NCI-H526 (cell line): ENCODE data around the gene VCX3A.
"Not testable (repeated sequence)": the region's sequence is repeated elsewhere in the genome, so short reads cannot be mapped to it uniquely, and the experiment has no call there.

Source experiments
- DNase-seq, 2 experiments: peaks; one replicate each; lab custom pipeline; 2025; lab: John Stamatoyannopoulos, UW

Gene VCX3A

GRCh38 chrX:6535018-6535417 lies at the start of gene VCX3A:
Gene VCX3A (minus strand): TSS chrX:6535118. CDS start chrX:6534497, 621 bp downstream.
- not testable (repeated sequence) for DNase-seq

GRCh38 chrX:6574762-6575161 lies 39.8 kb upstream of the VCX3A start:
- no peak for DNase-seq

- peak; percentile 32 to 49 for DNase-seq
Observed at GRCh38 chrX:6568031-6568430, 33.1 kb upstream of the VCX3A start.

- peak in 1 of 2 experiments; percentile 31 for DNase-seq
Observed at GRCh38 chrX:6558979-6559378, 24.1 kb upstream of the VCX3A start.

GRCh38 chrX:6557690-6558089 lies 22.8 kb upstream of the VCX3A start:
- DNase-seq: no peak

GRCh38 chrX:6550999-6551398 lies 16.1 kb upstream of the VCX3A start:
- no peak for DNase-seq

GRCh38 chrX:6545712-6546111 lies 10.8 kb upstream of the VCX3A start:
- DNase-seq: no peak

- DNase-seq: no peak
Observed at GRCh38 chrX:6526564-6527136, 8.3 kb downstream of the VCX3A start.

- no peak for DNase-seq
Observed at GRCh38 chrX:6517376-6517775, 17.5 kb downstream of the VCX3A start.

- no peak for DNase-seq
Observed at GRCh38 chrX:6506444-6506843, 28.5 kb downstream of the VCX3A start.

- DNase-seq: no peak
Observed at GRCh38 chrX:6505960-6506359, 29.0 kb downstream of the VCX3A start.

GRCh38 chrX:6500719-6501118 lies 34.2 kb downstream of the VCX3A start:
- no peak for DNase-seq

GRCh38 chrX:6498324-6498723 lies 36.6 kb downstream of the VCX3A start:
- DNase-seq: no peak
